HEK293 (cell line): Measurements from ENCODE around the gene CCDC57.

Experiments used
- CTCF ChIA-PET: fragments of 350-600 bp; formaldehyde crosslinking; extraction: SDS; loops from one replicate; lab custom pipeline; 2021; ENCODE audit warnings: antibody characterized with exemption; lab: Yijun Ruan, JAX
- POLR2A ChIA-PET: fragments of 300-600 bp; formaldehyde crosslinking; extraction: SDS; loops from one replicate; lab custom pipeline; 2020; ENCODE audit warnings: antibody characterized with exemption, inconsistent platforms; lab: Yijun Ruan, JAX
- H3K27ac ChIP-seq: fragments of 200-500 bp; sonication (Bioruptor generic); 2 replicates; pipeline ENCODE4 v1.5.1; 2014; ENCODE audit warnings: low read depth, low read length, control low read depth, inconsistent platforms; ENCODE audit errors: extremely low read depth
- H3K36me3 ChIP-seq, 2 experiments: fragments of 200-500 bp in 1 of 2; sonication (Bioruptor generic) in 1 of 2; 1 replicate in 1 of 2; 2 replicates in 1 of 2; pipeline ENCODE4 v1.5.1; 2014 to 2017; ENCODE audit warnings: inconsistent platforms in 2 of 2, low read length in 2 of 2; ENCODE audit not compliant: control insufficient read depth in 2 of 2, insufficient read depth in 1 of 2
- H3K4me1 ChIP-seq: fragments of 200-500 bp; sonication (Bioruptor generic); 2 replicates; pipeline ENCODE4 v1.5.1; 2014; ENCODE audit warnings: mild to moderate bottlenecking, low read length, inconsistent platforms; ENCODE audit not compliant: control insufficient read depth, insufficient read depth
- H3K4me3 ChIP-seq: 2 replicates; pipeline ENCODE4 v1.5.1; 2011; ENCODE audit warnings: low read depth, mild to moderate bottlenecking, control low read depth, low read length, moderate library complexity
- H3K9me3 ChIP-seq: fragments of 200-500 bp; sonication (Bioruptor generic); 2 replicates; pipeline ENCODE4 v1.5.1; 2014; ENCODE audit warnings: low read depth, low read length, inconsistent platforms; ENCODE audit not compliant: control insufficient read depth, insufficient read depth
- BCL11A ChIP-seq: fragments of 450-650 bp; formaldehyde crosslinking; IDR thresholded peaks from 2 replicates; pipeline ENCODE4 v1.5.1; 2016; ENCODE audit warnings: low read depth, missing biosample characterization, missing genetic modification characterization
- GLI2 ChIP-seq: fragments of 450-650 bp; formaldehyde crosslinking; IDR thresholded peaks from 2 replicates; pipeline ENCODE4; 2017; ENCODE audit warnings: missing biosample characterization, missing genetic modification characterization, low read depth, borderline replicate concordance
- GLI4 ChIP-seq: fragments of 450-650 bp; formaldehyde crosslinking; IDR thresholded peaks from 2 replicates; pipeline ENCODE4 v1.5.1; 2016; ENCODE audit warnings: missing biosample characterization, missing genetic modification characterization
- GLIS1 ChIP-seq: fragments of 450-650 bp; formaldehyde crosslinking; IDR thresholded peaks from 2 replicates; pipeline ENCODE4 v1.5.1; 2016; ENCODE audit warnings: missing biosample characterization, missing genetic modification characterization
- GLIS2 ChIP-seq: fragments of 450-650 bp; formaldehyde crosslinking; IDR thresholded peaks from 2 replicates; pipeline ENCODE4 v1.5.1; 2016; ENCODE audit warnings: missing biosample characterization, missing genetic modification characterization
- KLF1 ChIP-seq: fragments of 450-650 bp; formaldehyde crosslinking; IDR thresholded peaks from 2 replicates; pipeline ENCODE4 v1.5.1; 2016; ENCODE audit warnings: missing biosample characterization, missing genetic modification characterization
- OSR2 ChIP-seq: fragments of 450-650 bp; formaldehyde crosslinking; IDR thresholded peaks from 2 replicates; pipeline ENCODE4 v1.5.1; 2016; ENCODE audit warnings: missing biosample characterization, missing genetic modification characterization
- SCRT2 ChIP-seq: fragments of 450-650 bp; formaldehyde crosslinking; IDR thresholded peaks from 2 replicates; pipeline ENCODE4 v1.5.1; 2016; ENCODE audit warnings: missing biosample characterization, missing genetic modification characterization
- SP7 ChIP-seq: fragments of 450-650 bp; formaldehyde crosslinking; IDR thresholded peaks from 2 replicates; pipeline ENCODE4 v1.5.1; 2016; ENCODE audit warnings: missing biosample characterization, missing genetic modification characterization
- ZBTB48 ChIP-seq: fragments of 450-650 bp; formaldehyde crosslinking; IDR thresholded peaks from 2 replicates; pipeline ENCODE4 v1.5.1; 2016; ENCODE audit warnings: missing biosample characterization, missing genetic modification characterization
- ZFHX2 ChIP-seq: fragments of 450-650 bp; formaldehyde crosslinking; conservative IDR thresholded peaks from 2 replicates; pipeline ENCODE4 v1.5.1; 2016; ENCODE audit warnings: missing biosample characterization, missing genetic modification characterization
- ZFP37 ChIP-seq: fragments of 450-650 bp; formaldehyde crosslinking; IDR thresholded peaks from 2 replicates; pipeline ENCODE4 v1.5.1; 2016; ENCODE audit warnings: missing biosample characterization, missing genetic modification characterization
- ZNF114 ChIP-seq: fragments of 450-650 bp; formaldehyde crosslinking; IDR thresholded peaks from 2 replicates; pipeline ENCODE4 v1.5.0; 2017; ENCODE audit warnings: missing biosample characterization, missing genetic modification characterization
- ZNF146 ChIP-seq: fragments of 450-650 bp; formaldehyde crosslinking; IDR thresholded peaks from 2 replicates; pipeline ENCODE4 v1.5.1; 2016; ENCODE audit warnings: missing biosample characterization, missing genetic modification characterization
- ZNF223 ChIP-seq: fragments of 450-650 bp; formaldehyde crosslinking; IDR thresholded peaks from 2 replicates; pipeline ENCODE4 v1.5.1; 2016; ENCODE audit warnings: missing biosample characterization, missing genetic modification characterization
- ZNF239 ChIP-seq: fragments of 450-650 bp; formaldehyde crosslinking; IDR thresholded peaks from 2 replicates; pipeline ENCODE4 v1.5.1; 2016; ENCODE audit warnings: missing biosample characterization, missing genetic modification characterization
- ZNF274 ChIP-seq, 2 experiments: fragments of 200-500 bp in 1 of 2; fragments of 450-650 bp in 1 of 2; sonication (Bioruptor generic) in 1 of 2; formaldehyde crosslinking in 1 of 2; IDR thresholded peaks; 2 replicates each; pipeline versions ENCODE4 v1.5.1 to v1.6.1; 2014 to 2016; ENCODE audit warnings: borderline replicate concordance in 1 of 2, inconsistent platforms in 1 of 2, low read length in 1 of 2, missing biosample characterization in 1 of 2, missing genetic modification characterization in 1 of 2
- ZNF324 ChIP-seq: fragments of 450-650 bp; formaldehyde crosslinking; IDR thresholded peaks from 2 replicates; pipeline ENCODE4 v1.5.1; 2016; ENCODE audit warnings: missing biosample characterization, missing genetic modification characterization
- ZNF350 ChIP-seq: fragments of 450-650 bp; formaldehyde crosslinking; IDR thresholded peaks from 2 replicates; pipeline ENCODE4 v1.5.0; 2017; ENCODE audit warnings: missing biosample characterization, mild to moderate bottlenecking, missing genetic modification characterization
- ZNF354C ChIP-seq: fragments of 450-650 bp; formaldehyde crosslinking; IDR thresholded peaks from 2 replicates; pipeline ENCODE4 v1.5.1; 2016; ENCODE audit warnings: missing biosample characterization, missing genetic modification characterization, low read depth, borderline replicate concordance
- ZNF48 ChIP-seq: fragments of 450-650 bp; formaldehyde crosslinking; IDR thresholded peaks from 2 replicates; pipeline ENCODE4 v1.5.1; 2016; ENCODE audit warnings: missing biosample characterization, missing genetic modification characterization
- ZNF521 ChIP-seq: fragments of 450-650 bp; formaldehyde crosslinking; IDR thresholded peaks from 2 replicates; pipeline ENCODE4 v1.5.1; 2017; ENCODE audit warnings: missing biosample characterization, mild to moderate bottlenecking, missing genetic modification characterization
- ZNF561 ChIP-seq: fragments of 450-650 bp; IDR thresholded peaks from 2 replicates; pipeline ENCODE4 v1.5.1; 2018; ENCODE audit warnings: missing biosample characterization, missing genetic modification characterization, borderline replicate concordance
- ZNF600 ChIP-seq: fragments of 450-650 bp; formaldehyde crosslinking; IDR thresholded peaks from 2 replicates; pipeline ENCODE4 v1.5.1; 2016; ENCODE audit warnings: missing biosample characterization, missing genetic modification characterization
- TF ChIP-seq, protein P1 (sequence below): fragments of 450-650 bp; formaldehyde crosslinking; IDR thresholded peaks from 2 replicates; pipeline ENCODE4 v1.5.1; 2016; ENCODE audit warnings: missing biosample characterization, missing genetic modification characterization
- TF ChIP-seq, protein P2 (sequence below): fragments of 450-650 bp; formaldehyde crosslinking; IDR thresholded peaks from 2 replicates; pipeline ENCODE4 v1.5.1; 2016; ENCODE audit warnings: missing biosample characterization, missing genetic modification characterization
- TF ChIP-seq, protein P3 (sequence below): fragments of 450-650 bp; formaldehyde crosslinking; IDR thresholded peaks from 2 replicates; pipeline ENCODE4 v1.5.1; 2016; ENCODE audit warnings: missing biosample characterization, missing genetic modification characterization, borderline replicate concordance

The CCDC57 gene

DNA sequence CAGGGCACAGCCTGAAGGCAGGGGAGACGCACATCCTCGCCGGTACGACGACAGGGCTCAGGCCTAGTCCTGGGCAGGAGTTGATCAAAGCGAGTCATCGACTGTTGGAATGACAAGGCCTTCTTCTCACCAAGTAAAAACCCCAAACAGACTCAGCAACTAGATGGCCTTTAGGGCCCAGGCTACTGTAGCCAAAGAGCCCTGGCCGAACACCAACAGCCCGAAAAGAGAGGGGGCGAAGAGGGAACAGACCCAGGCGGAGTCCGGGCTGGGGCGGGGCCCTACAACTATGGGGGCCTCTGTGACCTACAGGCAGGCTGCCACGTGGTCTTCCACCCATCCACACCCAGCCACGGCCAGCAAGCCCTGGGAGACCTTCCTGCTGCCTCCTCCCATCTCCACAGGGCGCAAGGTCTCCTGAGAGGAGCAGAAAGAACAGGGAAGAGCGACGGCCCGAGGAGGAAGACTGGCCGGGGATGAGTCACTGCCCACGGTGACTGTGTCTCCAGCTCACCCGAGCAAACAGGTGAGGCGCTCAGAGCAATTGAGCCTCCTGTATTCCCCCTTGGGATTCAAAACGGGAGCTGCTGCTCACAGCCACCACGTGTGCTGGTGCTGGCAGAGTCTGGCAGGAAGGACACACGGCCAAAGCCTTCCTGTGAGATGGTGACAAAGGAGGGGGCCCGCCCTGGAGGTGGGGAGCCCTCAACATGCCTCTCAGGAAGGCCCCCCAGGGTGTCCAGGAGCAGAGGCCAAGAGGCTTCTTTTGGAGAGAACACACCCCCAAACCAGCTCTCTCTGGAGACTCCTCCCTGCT, 33.9 kb upstream of the CCDC57 start:
- ChIA-PET POLR2A (interaction anchor here (0.6 kb wide), 1 partner anchor 154 kb away, joined by 4 read pairs; no protein-coding TSS in a partner anchor), CTCF (interaction anchor here (1.4 kb wide), 1 partner anchor 10 kb away, joined by 8 read pairs; no protein-coding TSS in a partner anchor)
- peaks cover 44 to 99% of the 10 kb centered on the region in 2 experiments for H3K36me3 ChIP-seq
- H3K27ac ChIP-seq, result peak overlapping the region; percentile 32; the same call in 1 of the 2 replicates
- no peaks in the 10 kb centered on the region for H3K9me3 ChIP-seq
- no peak overlapping the region for H3K4me3 ChIP-seq
- no peaks in the 10 kb centered on the region for H3K4me1 ChIP-seq
- TF ChIP-seq ZNF114 (tag by site-specific recombination) (no peak), ZNF354C (tag by site-specific recombination) (no peak), ZNF521 (tag by site-specific recombination) (no peak), ZNF600 (tag by site-specific recombination) (peak; percentile 27; the same call in 1 of the 2 replicates), ZNF350 (tag by site-specific recombination) (no peak), KLF1 (tag by site-specific recombination) (no peak), GLIS2 (tag by site-specific recombination) (peak; percentile 75; the same call in 1 of the 2 replicates), ZNF223 (no peak), GLI4 (tag by site-specific recombination) (no peak), ZFHX2 (tag by site-specific recombination) (no peak), ZNF48 (tag by site-specific recombination) (no peak), ZNF274 (IDR thresholded peaks at IDR 0.05; ENCODE audit: low read length) (no peak), ZNF274 (tag by site-specific recombination; IDR thresholded peaks at IDR 0.05; ENCODE audit: borderline replicate concordance) (no peak), ZFP37 (tag by site-specific recombination) (no peak), ZNF146 (tag by site-specific recombination) (no peak), SP7 (0 out of 2 replicates have a peak, but pooled peaks have one; percentile 27), GLI2 (tag by site-specific recombination) (no peak), BCL11A (tag by site-specific recombination) (no peak), OSR2 (peak; percentile 75), ZNF561 (tag by site-specific recombination) (no peak), SCRT2 (tag by site-specific recombination) (peak; percentile 89), ZNF324 (no peak), GLIS1 (tag by site-specific recombination) (peak; percentile 76), ZNF239 (tag by site-specific recombination) (no peak), ZBTB48 (tag by site-specific recombination) (no peak)
- TF ChIP-seq, protein P1, sequence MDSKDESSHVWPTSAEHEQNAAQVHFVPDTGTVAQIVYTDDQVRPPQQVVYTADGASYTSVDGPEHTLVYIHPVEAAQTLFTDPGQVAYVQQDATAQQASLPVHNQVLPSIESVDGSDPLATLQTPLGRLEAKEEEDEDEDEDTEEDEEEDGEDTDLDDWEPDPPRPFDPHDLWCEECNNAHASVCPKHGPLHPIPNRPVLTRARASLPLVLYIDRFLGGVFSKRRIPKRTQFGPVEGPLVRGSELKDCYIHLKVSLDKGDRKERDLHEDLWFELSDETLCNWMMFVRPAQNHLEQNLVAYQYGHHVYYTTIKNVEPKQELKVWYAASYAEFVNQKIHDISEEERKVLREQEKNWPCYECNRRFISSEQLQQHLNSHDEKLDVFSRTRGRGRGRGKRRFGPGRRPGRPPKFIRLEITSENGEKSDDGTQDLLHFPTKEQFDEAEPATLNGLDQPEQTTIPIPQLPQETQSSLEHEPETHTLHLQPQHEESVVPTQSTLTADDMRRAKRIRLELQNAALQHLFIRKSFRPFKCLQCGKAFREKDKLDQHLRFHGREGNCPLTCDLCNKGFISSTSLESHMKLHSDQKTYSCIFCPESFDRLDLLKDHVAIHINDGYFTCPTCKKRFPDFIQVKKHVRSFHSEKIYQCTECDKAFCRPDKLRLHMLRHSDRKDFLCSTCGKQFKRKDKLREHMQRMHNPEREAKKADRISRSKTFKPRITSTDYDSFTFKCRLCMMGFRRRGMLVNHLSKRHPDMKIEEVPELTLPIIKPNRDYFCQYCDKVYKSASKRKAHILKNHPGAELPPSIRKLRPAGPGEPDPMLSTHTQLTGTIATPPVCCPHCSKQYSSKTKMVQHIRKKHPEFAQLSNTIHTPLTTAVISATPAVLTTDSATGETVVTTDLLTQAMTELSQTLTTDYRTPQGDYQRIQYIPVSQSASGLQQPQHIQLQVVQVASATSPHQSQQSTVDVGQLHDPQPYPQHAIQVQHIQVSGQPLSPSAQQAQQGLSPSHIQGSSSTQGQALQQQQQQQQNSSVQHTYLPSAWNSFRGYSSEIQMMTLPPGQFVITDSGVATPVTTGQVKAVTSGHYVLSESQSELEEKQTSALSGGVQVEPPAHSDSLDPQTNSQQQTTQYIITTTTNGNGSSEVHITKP (tag by site-specific recombination), result no peak
- TF ChIP-seq, protein P2, sequence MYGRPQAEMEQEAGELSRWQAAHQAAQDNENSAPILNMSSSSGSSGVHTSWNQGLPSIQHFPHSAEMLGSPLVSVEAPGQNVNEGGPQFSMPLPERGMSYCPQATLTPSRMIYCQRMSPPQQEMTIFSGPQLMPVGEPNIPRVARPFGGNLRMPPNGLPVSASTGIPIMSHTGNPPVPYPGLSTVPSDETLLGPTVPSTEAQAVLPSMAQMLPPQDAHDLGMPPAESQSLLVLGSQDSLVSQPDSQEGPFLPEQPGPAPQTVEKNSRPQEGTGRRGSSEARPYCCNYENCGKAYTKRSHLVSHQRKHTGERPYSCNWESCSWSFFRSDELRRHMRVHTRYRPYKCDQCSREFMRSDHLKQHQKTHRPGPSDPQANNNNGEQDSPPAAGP, result peak; percentile 91
- TF ChIP-seq, protein P3, sequence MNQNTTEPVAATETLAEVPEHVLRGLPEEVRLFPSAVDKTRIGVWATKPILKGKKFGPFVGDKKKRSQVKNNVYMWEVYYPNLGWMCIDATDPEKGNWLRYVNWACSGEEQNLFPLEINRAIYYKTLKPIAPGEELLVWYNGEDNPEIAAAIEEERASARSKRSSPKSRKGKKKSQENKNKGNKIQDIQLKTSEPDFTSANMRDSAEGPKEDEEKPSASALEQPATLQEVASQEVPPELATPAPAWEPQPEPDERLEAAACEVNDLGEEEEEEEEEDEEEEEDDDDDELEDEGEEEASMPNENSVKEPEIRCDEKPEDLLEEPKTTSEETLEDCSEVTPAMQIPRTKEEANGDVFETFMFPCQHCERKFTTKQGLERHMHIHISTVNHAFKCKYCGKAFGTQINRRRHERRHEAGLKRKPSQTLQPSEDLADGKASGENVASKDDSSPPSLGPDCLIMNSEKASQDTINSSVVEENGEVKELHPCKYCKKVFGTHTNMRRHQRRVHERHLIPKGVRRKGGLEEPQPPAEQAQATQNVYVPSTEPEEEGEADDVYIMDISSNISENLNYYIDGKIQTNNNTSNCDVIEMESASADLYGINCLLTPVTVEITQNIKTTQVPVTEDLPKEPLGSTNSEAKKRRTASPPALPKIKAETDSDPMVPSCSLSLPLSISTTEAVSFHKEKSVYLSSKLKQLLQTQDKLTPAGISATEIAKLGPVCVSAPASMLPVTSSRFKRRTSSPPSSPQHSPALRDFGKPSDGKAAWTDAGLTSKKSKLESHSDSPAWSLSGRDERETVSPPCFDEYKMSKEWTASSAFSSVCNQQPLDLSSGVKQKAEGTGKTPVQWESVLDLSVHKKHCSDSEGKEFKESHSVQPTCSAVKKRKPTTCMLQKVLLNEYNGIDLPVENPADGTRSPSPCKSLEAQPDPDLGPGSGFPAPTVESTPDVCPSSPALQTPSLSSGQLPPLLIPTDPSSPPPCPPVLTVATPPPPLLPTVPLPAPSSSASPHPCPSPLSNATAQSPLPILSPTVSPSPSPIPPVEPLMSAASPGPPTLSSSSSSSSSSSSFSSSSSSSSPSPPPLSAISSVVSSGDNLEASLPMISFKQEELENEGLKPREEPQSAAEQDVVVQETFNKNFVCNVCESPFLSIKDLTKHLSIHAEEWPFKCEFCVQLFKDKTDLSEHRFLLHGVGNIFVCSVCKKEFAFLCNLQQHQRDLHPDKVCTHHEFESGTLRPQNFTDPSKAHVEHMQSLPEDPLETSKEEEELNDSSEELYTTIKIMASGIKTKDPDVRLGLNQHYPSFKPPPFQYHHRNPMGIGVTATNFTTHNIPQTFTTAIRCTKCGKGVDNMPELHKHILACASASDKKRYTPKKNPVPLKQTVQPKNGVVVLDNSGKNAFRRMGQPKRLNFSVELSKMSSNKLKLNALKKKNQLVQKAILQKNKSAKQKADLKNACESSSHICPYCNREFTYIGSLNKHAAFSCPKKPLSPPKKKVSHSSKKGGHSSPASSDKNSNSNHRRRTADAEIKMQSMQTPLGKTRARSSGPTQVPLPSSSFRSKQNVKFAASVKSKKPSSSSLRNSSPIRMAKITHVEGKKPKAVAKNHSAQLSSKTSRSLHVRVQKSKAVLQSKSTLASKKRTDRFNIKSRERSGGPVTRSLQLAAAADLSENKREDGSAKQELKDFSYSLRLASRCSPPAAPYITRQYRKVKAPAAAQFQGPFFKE (tag by site-specific recombination), result no peak
